H9 (cell line): ENCODE results near the gene NUDT22. TPM values are rescaled to one million over a fixed set of nuclear protein-coding genes. Genes with fewer than 3 reads are reported as not detected.

ENCODE experiments used
- DNase-seq: peaks from one replicate; pipeline ENCODE4 v3.0.0-alpha.2; 2017
- H2AFZ ChIP-seq: one replicate; pipeline ENCODE4 v1.6.1; 2013; ENCODE audit warnings: mild to moderate bottlenecking, low read length, control low read depth, moderate library complexity
- H2AK5ac ChIP-seq: 2 replicates; pipeline ENCODE4 v1.6.1; 2013; ENCODE audit warnings: low read length, control low read depth, mixed read lengths; ENCODE audit not compliant: insufficient read length
- H2BK120ac ChIP-seq: one replicate; pipeline ENCODE4 v1.6.1; 2013; ENCODE audit warnings: low read depth, mild to moderate bottlenecking, low read length, control low read depth, inconsistent platforms; ENCODE audit not compliant: poor library complexity, severe bottlenecking
- H2BK12ac ChIP-seq: 2 replicates; pipeline ENCODE4 v1.6.1; 2013; ENCODE audit warnings: low read length, control low read depth, mixed read lengths, low read depth; ENCODE audit not compliant: insufficient read length
- H2BK15ac ChIP-seq: 2 replicates; pipeline ENCODE4 v1.6.1; 2013; ENCODE audit warnings: low read depth, low read length, control low read depth
- H2BK20ac ChIP-seq: one replicate; pipeline ENCODE4 v1.6.1; 2013; ENCODE audit warnings: low read depth, mild to moderate bottlenecking, low read length, control low read depth, inconsistent platforms; ENCODE audit not compliant: poor library complexity, severe bottlenecking
- H2BK5ac ChIP-seq: 2 replicates; pipeline ENCODE4 v1.6.1; 2013; ENCODE audit warnings: low read length, control low read depth, mixed read lengths; ENCODE audit not compliant: insufficient read length
- H3K14ac ChIP-seq: 2 replicates; pipeline ENCODE4 v1.6.1; 2013; ENCODE audit warnings: low read length, control low read depth; ENCODE audit not compliant: insufficient read depth
- H3K18ac ChIP-seq: 2 replicates; pipeline ENCODE4 v1.6.1; 2013; ENCODE audit warnings: low read depth, mild to moderate bottlenecking, mixed read lengths, low read length, control low read depth; ENCODE audit not compliant: insufficient read length
- H3K23ac ChIP-seq: 2 replicates; pipeline ENCODE4 v1.6.1; 2013; ENCODE audit warnings: low read length, control low read depth, mixed read lengths, low read depth; ENCODE audit not compliant: insufficient read length
- H3K23me2 ChIP-seq: 2 replicates; pipeline ENCODE4 v1.6.1; 2013; ENCODE audit warnings: low read depth, mild to moderate bottlenecking, mixed read lengths, low read length, control low read depth; ENCODE audit not compliant: insufficient read length, poor library complexity, severe bottlenecking
- H3K27ac ChIP-seq: 2 replicates; pipeline ENCODE4 v1.5.1; 2013; ENCODE audit warnings: low read length, control low read depth, mixed read lengths, low read depth; ENCODE audit not compliant: insufficient read length
- H3K27me3 ChIP-seq: 2 replicates; pipeline ENCODE4 v1.6.1; 2013; ENCODE audit warnings: low read length, control low read depth, inconsistent platforms; ENCODE audit not compliant: insufficient read depth
- H3K4ac ChIP-seq: 2 replicates; pipeline ENCODE4 v1.6.1; 2013; ENCODE audit warnings: low read depth, mild to moderate bottlenecking, control low read depth, inconsistent platforms, low read length, moderate library complexity
- H3K4me1 ChIP-seq: 2 replicates; pipeline ENCODE4 v1.6.1; 2013; ENCODE audit warnings: low read length, control low read depth, inconsistent platforms; ENCODE audit not compliant: insufficient read depth
- H3K4me2 ChIP-seq: 2 replicates; pipeline ENCODE4 v1.6.1; 2013; ENCODE audit warnings: low read length, control low read depth, mixed read lengths; ENCODE audit not compliant: insufficient read length, insufficient read depth
- H3K56ac ChIP-seq: 2 replicates; pipeline ENCODE4 v1.6.1; 2013; ENCODE audit warnings: low read depth, mild to moderate bottlenecking, mixed read lengths, low read length, control low read depth; ENCODE audit not compliant: insufficient read length
- H3K79me1 ChIP-seq: 2 replicates; pipeline ENCODE4 v1.6.1; 2013; ENCODE audit warnings: low read depth, mild to moderate bottlenecking, moderate library complexity, low read length, control low read depth, inconsistent platforms; ENCODE audit not compliant: insufficient read depth, poor library complexity, severe bottlenecking
- H3K79me2 ChIP-seq: 2 replicates; pipeline ENCODE4 v1.6.1; 2013; ENCODE audit warnings: low read length, control low read depth, inconsistent platforms; ENCODE audit not compliant: insufficient read depth
- H3K9ac ChIP-seq: 2 replicates; pipeline ENCODE4 v1.6.1; 2013; ENCODE audit warnings: low read length, control low read depth, mixed read lengths; ENCODE audit not compliant: insufficient read length; ENCODE audit errors: extremely low read depth
- H3K9me3 ChIP-seq: one replicate; pipeline ENCODE4 v1.6.1; 2013; ENCODE audit warnings: low read depth, low read length, inconsistent platforms; ENCODE audit not compliant: control insufficient read depth
- H3T11ph ChIP-seq: one replicate; pipeline ENCODE4 v1.6.1; 2013; ENCODE audit warnings: mild to moderate bottlenecking, low read length, control low read depth, inconsistent platforms
- H4K20me1 ChIP-seq: one replicate; pipeline ENCODE4 v1.6.1; 2013; ENCODE audit not compliant: control insufficient read depth, insufficient read length, insufficient read depth
- H4K5ac ChIP-seq: 2 replicates; pipeline ENCODE4 v1.6.1; 2013; ENCODE audit warnings: low read depth, mild to moderate bottlenecking, mixed read lengths, low read length, control low read depth; ENCODE audit not compliant: insufficient read length
- H4K8ac ChIP-seq: replicated peaks from 2 replicates; pipeline ENCODE4 v1.6.1; 2013; ENCODE audit warnings: low read length, control low read depth, mixed read lengths, low read depth; ENCODE audit not compliant: insufficient read length
- H4K91ac ChIP-seq: 2 replicates; pipeline ENCODE4 v1.6.1; 2013; ENCODE audit warnings: low read depth, mild to moderate bottlenecking, moderate library complexity, mixed read lengths, low read length, control low read depth; ENCODE audit not compliant: insufficient read length
- H3K27ac Mint-ChIP-seq, 3 experiments: 2 replicates in 2 of 3; 3 replicates in 1 of 3; pipeline ENCODE4 v1.8.0; 2020 to 2021; ENCODE audit warnings: mixed read lengths in 3 of 3, mild to moderate bottlenecking in 1 of 3, moderate library complexity in 1 of 3
- H3K27me3 Mint-ChIP-seq: 2 replicates; pipeline ENCODE4 v1.8.0; 2021; ENCODE audit warnings: low read depth, mild to moderate bottlenecking, moderate library complexity, mixed read lengths
- H3K36me3 Mint-ChIP-seq, 3 experiments: 2 replicates in 2 of 3; 3 replicates in 1 of 3; pipeline ENCODE4 v1.8.0; 2020 to 2021; ENCODE audit warnings: low read depth in 3 of 3, mixed read lengths in 3 of 3; ENCODE audit not compliant: insufficient read depth in 1 of 3
- H3K4me1 Mint-ChIP-seq, 2 experiments: 2 replicates each; pipeline ENCODE4 v1.8.0; 2020; ENCODE audit warnings: mixed read lengths in 2 of 2
- H3K4me3 Mint-ChIP-seq, 2 experiments: 2 replicates in 1 of 2; 3 replicates in 1 of 2; pipeline ENCODE4 v1.8.0; 2020 to 2021; ENCODE audit warnings: mild to moderate bottlenecking in 2 of 2, mixed read lengths in 2 of 2, moderate library complexity in 1 of 2
- H3K9me3 Mint-ChIP-seq, 2 experiments: 2 replicates in 1 of 2; 3 replicates in 1 of 2; pipeline ENCODE4 v1.8.0; 2020; ENCODE audit warnings: mild to moderate bottlenecking in 2 of 2, mixed read lengths in 2 of 2, moderate library complexity in 1 of 2
- CTCF ChIP-seq: fragments of 200-600 bp; sonication (generic); conservative IDR thresholded peaks from 3 replicates; pipeline ENCODE4 v1.8.0; 2021; ENCODE audit warnings: antibody characterized with exemption, mild to moderate bottlenecking
- WGBS: extraction: QIAGEN DNeasy Blood & Tissue Kit; methylation state at CpG from one replicate; pipeline ENCODE4 v1.1.7; 2013; ENCODE audit warnings: missing lambda C conversion rate, low lambda C conversion rate, mixed read lengths; ENCODE audit not compliant: insufficient read length; ENCODE audit errors: extremely low coverage; 5-methylcytosine and 5-hydroxymethylcytosine counted together
- total RNA-seq: library from RNA; stranded (reverse); gene quantifications from 2 replicates; pipeline ENCODE4 v1.2.1, GENCODE V29; 2021

NUDT22 gene
- total RNA-seq, 1 experiment from 2014 or later: 39.6 TPM

- Histone ChIP-seq H3K27me3 (no peaks in the 10 kb centered on the region), H2AK5ac (no peak overlapping the region), H2BK5ac (no peak overlapping the region), H3T11ph (no peak overlapping the region), H3K23me2 (peaks cover 15% of the 10 kb centered on the region), H2AFZ (no peak overlapping the region), H4K8ac (no peak overlapping the region), H3K9me3 (no peaks in the 10 kb centered on the region), H2BK120ac (no peak overlapping the region), H3K79me2 (no peaks in the 10 kb centered on the region), H3K9ac (no peak overlapping the region), H4K20me1 (no peaks in the 10 kb centered on the region), H4K5ac (no peak overlapping the region), H3K56ac (no peak overlapping the region), H3K4me1 (no peaks in the 10 kb centered on the region), H3K79me1 (no peaks in the 10 kb centered on the region), H3K14ac (no peak overlapping the region), H2BK15ac (no peak overlapping the region), H3K23ac (no peak overlapping the region), H2BK12ac (no peak overlapping the region), H3K4ac (no peak overlapping the region), H3K27ac (no peak overlapping the region), H4K91ac (no peak overlapping the region), H3K4me2 (no peak overlapping the region), H3K18ac (no peak overlapping the region), H2BK20ac (no peak overlapping the region)
- WGBS: no CpG with 5 or more reads among the region's 24 CpGs
- H3K27ac Mint-ChIP-seq: no peak overlapping the region; a peak in 1 of 7 replicates
- no peak overlapping the region; a peak in 2 of 5 replicates for H3K4me3 Mint-ChIP-seq
- no peak for TF ChIP-seq CTCF
- no peaks in the 10 kb centered on the region for H3K9me3 Mint-ChIP-seq
- H3K27me3 Mint-ChIP-seq: no peaks in the 10 kb centered on the region; the same call in 1 of the 2 replicates
- peaks cover 15% of the 10 kb centered on the region in 2 experiments for H3K4me1 Mint-ChIP-seq
- no peak for DNase-seq
- peaks cover 0 to 22% (median 14%) of the 10 kb centered on the region in 3 experiments; a peak in 5 of 7 replicates for H3K36me3 Mint-ChIP-seq
These were observed 2.9 kb upstream of the NUDT22 start for GRCh38 chr11:64223001-64223651.
